ENCODE results near the gene FSD2. TPM values are rescaled to one million over a fixed set of nuclear protein-coding genes. Genes with fewer than 3 reads are reported as not detected.

Gene FSD2
- total and polyA plus RNA-seq, 9 of the 15 experiments (the other 6 are each of a cell fraction or from before 2014, with no cell fraction given): 0.01 to 0.06 TPM; not detected in 7

DNA sequence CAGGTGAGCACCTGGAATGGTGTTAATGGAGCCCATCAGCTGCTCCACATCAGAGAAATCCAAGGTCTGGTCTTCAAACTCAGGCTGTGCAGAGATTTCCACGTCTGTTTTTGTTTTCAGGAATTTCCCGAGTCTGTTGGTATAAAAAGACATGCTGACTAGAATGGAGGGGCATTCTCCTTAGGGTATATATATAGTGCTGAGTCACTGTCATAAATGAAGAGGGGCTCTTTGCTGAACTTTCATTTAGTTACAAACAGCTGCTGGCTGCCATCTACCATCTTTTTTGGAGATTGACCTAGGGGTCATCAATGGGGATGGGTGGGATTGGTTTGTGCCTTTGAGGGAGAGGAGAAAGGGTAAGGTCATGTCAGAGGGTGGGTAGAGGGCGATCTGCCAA, 27.1 kb downstream of the FSD2 start:
- no peak for DNase-seq (ENCODE audit: extremely low read depth in 1 of 4, low spot score in 3 of 4)
- Histone ChIP-seq H3K27ac (ENCODE audit: extremely low read depth, low read depth, low read length) (no peak overlapping the region), H3K4me3 (no peak overlapping the region), H3K36me3 (ENCODE audit: control insufficient read depth, insufficient read depth, low read length) (no peaks in the 10 kb centered on the region), H2AFZ (ENCODE audit: low read depth, low read length) (no peak overlapping the region), H3K9me1 (ENCODE audit: control insufficient read depth, insufficient read depth, low read length) (no peaks in the 10 kb centered on the region), H3K9me3 (replicated peaks; ENCODE audit: control insufficient read depth, insufficient read depth, low read depth, low read length) (no peaks in the 10 kb centered on the region), H3K4me1 (replicated peaks in 1 of 2; ENCODE audit: control insufficient read depth in 2 of 2, insufficient read depth in 2 of 2, low read length in 2 of 2) (no peaks in the 10 kb centered on the region; a peak in 1 of 5 replicates), H4K20me1 (replicated peaks; ENCODE audit: control insufficient read depth, insufficient read depth, low read length) (no peaks in the 10 kb centered on the region), H3K9ac (ENCODE audit: insufficient read depth in 1 of 2, low read depth in 2 of 2, low read length in 2 of 2) (no peak overlapping the region), H3K27me3 (ENCODE audit: control insufficient read depth in 2 of 2, insufficient read depth in 2 of 2, low read length in 2 of 2) (peaks cover 0 to 3% of the 10 kb centered on the region in 2 experiments; a peak in 3 of 5 replicates), H3K79me2 (ENCODE audit: control insufficient read depth, insufficient read depth, low read length) (no peaks in the 10 kb centered on the region), H3K4me2 (ENCODE audit: insufficient read depth, low read length) (no peak overlapping the region)
- FAIRE-seq: no peak
- no peak for ATAC-seq
- CTCF ChIA-PET (ENCODE audit: low intra/inter-chr PET ratio): no interaction called here
- intact Hi-C loops (cut with micrococcal nuclease) (no loop called here), in situ Hi-C loops (cut with MboI) (no loop called here)
- BruUV-seq (replicated peaks): no TSS peak
- POLR2A ChIA-PET: no interaction called here
- WGBS (ENCODE audit: insufficient coverage, low coverage, missing lambda C conversion rate): 8% methylated on average over 3 of the region's 3 CpGs
- TF ChIP-seq HMGN3 (IDR thresholded peaks at IDR 0.05; ENCODE audit: borderline replicate concordance, extremely low read depth, insufficient read length, low read depth, low read length) (no peak), SOX6 (IDR thresholded peaks at IDR 0.05) (no peak), NFIX (CRISPR knock-in tag; IDR thresholded peaks at IDR 0.05; ENCODE audit: low read depth) (no peak), ZNF778 (CRISPR knock-in tag; IDR thresholded peaks at IDR 0.05) (no peak), ZNF316 (IDR thresholded peaks at IDR 0.05) (peak; percentile 58), ETV5 (CRISPR knock-in tag; IDR thresholded peaks at IDR 0.05; ENCODE audit: low read depth) (no peak), NFE2L1 (tag; IDR thresholded peaks at IDR 0.05; ENCODE audit: borderline replicate concordance, low read depth) (peak; percentile 34; the same call in 1 of the 2 replicates), BCL6 (CRISPR knock-in tag; IDR thresholded peaks at IDR 0.05) (no peak), ZNF347 (CRISPR knock-in tag; IDR thresholded peaks at IDR 0.05; ENCODE audit: low read depth) (no peak), CBX5 (IDR thresholded peaks at IDR 0.05; ENCODE audit: borderline replicate concordance, low read depth) (no peak), NFE2 (IDR thresholded peaks at IDR 0.05; ENCODE audit: low read depth) (0 out of 2 replicates have a peak, but pooled peaks have one; percentile 39), PRPF4 (IDR thresholded peaks at IDR 0.05; ENCODE audit: insufficient read depth, low read depth, low read length, poor library complexity, severe bottlenecking) (no peak), PHF21A (IDR thresholded peaks at IDR 0.05; ENCODE audit: borderline replicate concordance, low read depth) (no peak), NUFIP1 (IDR thresholded peaks at IDR 0.05; ENCODE audit: partially characterized antibody) (no peak), ZNF77 (CRISPR knock-in tag; IDR thresholded peaks at IDR 0.05) (no peak), HDAC8 (tag; IDR thresholded peaks at IDR 0.05) (no peak), HOXB6 (CRISPR knock-in tag; IDR thresholded peaks at IDR 0.05; ENCODE audit: borderline replicate concordance) (no peak), FOXM1 (IDR thresholded peaks at IDR 0.05; ENCODE audit: low read depth) (no peak), FOXM1 (CRISPR knock-in tag; IDR thresholded peaks at IDR 0.05; ENCODE audit: low read depth) (no peak), BDP1 (IDR thresholded peaks at IDR 0.05; ENCODE audit: insufficient read depth, insufficient read length) (no peak), TAF1 (IDR thresholded peaks at IDR 0.05; ENCODE audit: control insufficient read depth, extremely low read depth, insufficient read depth, low read length, severe bottlenecking) (no peak), SRSF9 (IDR thresholded peaks at IDR 0.05; ENCODE audit: borderline replicate concordance, low read depth, low read length) (no peak), FOXJ3 (CRISPR knock-in tag; IDR thresholded peaks at IDR 0.05) (no peak)
- TF ChIP-seq, protein P1, sequence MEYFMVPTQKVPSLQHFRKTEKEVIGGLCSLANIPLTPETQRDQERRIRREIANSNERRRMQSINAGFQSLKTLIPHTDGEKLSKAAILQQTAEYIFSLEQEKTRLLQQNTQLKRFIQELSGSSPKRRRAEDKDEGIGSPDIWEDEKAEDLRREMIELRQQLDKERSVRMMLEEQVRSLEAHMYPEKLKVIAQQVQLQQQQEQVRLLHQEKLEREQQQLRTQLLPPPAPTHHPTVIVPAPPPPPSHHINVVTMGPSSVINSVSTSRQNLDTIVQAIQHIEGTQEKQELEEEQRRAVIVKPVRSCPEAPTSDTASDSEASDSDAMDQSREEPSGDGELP (CRISPR knock-in tag; IDR thresholded peaks at IDR 0.05; ENCODE audit: borderline replicate concordance): no peak
- TF ChIP-seq, protein P2, sequence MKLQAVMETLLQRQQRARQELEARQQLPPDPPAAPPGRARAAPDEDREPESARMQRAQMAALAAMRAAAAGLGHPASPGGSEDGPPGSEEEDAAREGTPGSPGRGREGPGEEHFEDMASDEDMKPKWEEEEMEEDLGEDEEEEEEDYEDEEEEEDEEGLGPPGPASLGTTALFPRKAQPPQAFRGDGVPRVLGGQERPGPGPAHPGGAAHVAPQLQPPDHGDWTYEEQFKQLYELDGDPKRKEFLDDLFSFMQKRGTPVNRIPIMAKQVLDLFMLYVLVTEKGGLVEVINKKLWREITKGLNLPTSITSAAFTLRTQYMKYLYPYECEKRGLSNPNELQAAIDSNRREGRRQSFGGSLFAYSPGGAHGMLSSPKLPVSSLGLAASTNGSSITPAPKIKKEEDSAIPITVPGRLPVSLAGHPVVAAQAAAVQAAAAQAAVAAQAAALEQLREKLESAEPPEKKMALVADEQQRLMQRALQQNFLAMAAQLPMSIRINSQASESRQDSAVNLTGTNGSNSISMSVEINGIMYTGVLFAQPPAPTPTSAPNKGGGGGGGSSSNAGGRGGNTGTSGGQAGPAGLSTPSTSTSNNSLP (IDR thresholded peaks at IDR 0.05; ENCODE audit: borderline replicate concordance, low read depth, low read length): no peak
